MM.1S (cell line): ENCODE results near the gene PTPRO.

ENCODE experiments used
- DNase-seq: peaks from one replicate; pipeline ENCODE4 v3.0.0-alpha.2; 2015
- H2AFZ ChIP-seq: fragments of 300-600 bp; sonication (generic); 2 replicates; pipeline ENCODE4 v1.6.0; 2016; ENCODE audit warnings: antibody characterized with exemption, low read length
- H3F3A ChIP-seq: fragments of 300-600 bp; sonication (generic); 2 replicates; pipeline ENCODE4 v1.6.1; 2016; ENCODE audit warnings: mild to moderate bottlenecking, antibody characterized with exemption, low read length, moderate library complexity, mixed read lengths; ENCODE audit not compliant: insufficient read depth
- H3K27ac ChIP-seq: fragments of 300-600 bp; sonication (generic); 2 replicates; pipeline ENCODE4 v1.5.1; 2016; ENCODE audit warnings: mild to moderate bottlenecking, low read length
- H3K27me3 ChIP-seq: fragments of 300-600 bp; sonication (generic); replicated peaks from 2 replicates; pipeline ENCODE4 v1.6.0; 2016; ENCODE audit warnings: low read length; ENCODE audit not compliant: insufficient read depth
- H3K36me3 ChIP-seq: fragments of 300-600 bp; sonication (generic); replicated peaks from 2 replicates; pipeline ENCODE4 v1.6.1; 2016; ENCODE audit warnings: mild to moderate bottlenecking, low read length, mixed read lengths; ENCODE audit not compliant: insufficient read depth
- H3K4me1 ChIP-seq: fragments of 300-600 bp; sonication (generic); 2 replicates; pipeline ENCODE4 v1.6.1; 2016; ENCODE audit warnings: low read length, mixed read lengths
- H3K4me2 ChIP-seq: fragments of 300-600 bp; sonication (generic); 2 replicates; pipeline ENCODE4 v1.6.0; 2016; ENCODE audit warnings: low read depth, low read length
- H3K4me3 ChIP-seq: fragments of 300-600 bp; sonication (generic); 2 replicates; pipeline ENCODE4 v1.5.1; 2016; ENCODE audit warnings: low read length, mixed read lengths
- H3K79me2 ChIP-seq: fragments of 300-600 bp; sonication (generic); 2 replicates; pipeline ENCODE4 v1.6.1; 2016; ENCODE audit warnings: mixed run types, low read length, mixed read lengths
- H3K9ac ChIP-seq: fragments of 300-600 bp; sonication (generic); 2 replicates; pipeline ENCODE4 v1.6.1; 2016; ENCODE audit warnings: low read length, mixed read lengths
- H3K9me2 ChIP-seq: fragments of 300-600 bp; sonication (generic); replicated peaks from 2 replicates; pipeline ENCODE4 v1.6.1; 2016; ENCODE audit warnings: mild to moderate bottlenecking, low read length, mixed read lengths; ENCODE audit not compliant: insufficient read depth
- H3K9me3 ChIP-seq: fragments of 300-600 bp; sonication (generic); replicated peaks from 2 replicates; pipeline ENCODE4 v1.6.1; 2016; ENCODE audit warnings: mild to moderate bottlenecking, low read length, mixed read lengths; ENCODE audit not compliant: insufficient read depth
- H4K20me1 ChIP-seq: fragments of 300-600 bp; sonication (generic); 2 replicates; pipeline ENCODE4 v1.6.1; 2016; ENCODE audit warnings: mild to moderate bottlenecking, low read length, moderate library complexity, mixed read lengths; ENCODE audit not compliant: insufficient read depth
- EZH2 ChIP-seq: fragments of 300-600 bp; sonication (generic); optimal IDR thresholded peaks from 2 replicates; pipeline ENCODE3; 2017; ENCODE audit warnings: low read depth, mild to moderate bottlenecking, antibody characterized with exemption, low read length, mixed read lengths
- EZH2phosphoT487 ChIP-seq: fragments of 300-600 bp; sonication (generic); IDR thresholded peaks from 2 replicates; pipeline ENCODE4 v1.6.1; 2018; ENCODE audit warnings: antibody characterized with exemption, low read length
- TF ChIP-seq, protein P1 (sequence below): fragments of 300-600 bp; sonication (generic); IDR thresholded peaks from 2 replicates; pipeline ENCODE4 v1.5.1; 2016; ENCODE audit warnings: antibody characterized with exemption, low read length, mixed read lengths

PTPRO gene

GRCh38 chr12:15550793-15551192, 228.5 kb downstream of the PTPRO start:
- H3K27me3 ChIP-seq, result no peaks in the 10 kb centered on the region
- peaks cover 14% of the 10 kb centered on the region for H3F3A ChIP-seq
- no peaks in the 10 kb centered on the region for H3K9me2 ChIP-seq
- no peaks in the 10 kb centered on the region for H4K20me1 ChIP-seq
- no peak overlapping the region for H3K4me2 ChIP-seq
- no peaks in the 10 kb centered on the region for H3K36me3 ChIP-seq
- H2AFZ ChIP-seq, result no peak overlapping the region
- no peak overlapping the region for H3K9ac ChIP-seq
- H3K79me2 ChIP-seq, result no peaks in the 10 kb centered on the region
- H3K9me3 ChIP-seq, result no peaks in the 10 kb centered on the region
- peak; percentile 36 for DNase-seq
- TF ChIP-seq EZH2, result no peak
- no peak for TF ChIP-seq EZH2phosphoT487
- TF ChIP-seq, protein P1, sequence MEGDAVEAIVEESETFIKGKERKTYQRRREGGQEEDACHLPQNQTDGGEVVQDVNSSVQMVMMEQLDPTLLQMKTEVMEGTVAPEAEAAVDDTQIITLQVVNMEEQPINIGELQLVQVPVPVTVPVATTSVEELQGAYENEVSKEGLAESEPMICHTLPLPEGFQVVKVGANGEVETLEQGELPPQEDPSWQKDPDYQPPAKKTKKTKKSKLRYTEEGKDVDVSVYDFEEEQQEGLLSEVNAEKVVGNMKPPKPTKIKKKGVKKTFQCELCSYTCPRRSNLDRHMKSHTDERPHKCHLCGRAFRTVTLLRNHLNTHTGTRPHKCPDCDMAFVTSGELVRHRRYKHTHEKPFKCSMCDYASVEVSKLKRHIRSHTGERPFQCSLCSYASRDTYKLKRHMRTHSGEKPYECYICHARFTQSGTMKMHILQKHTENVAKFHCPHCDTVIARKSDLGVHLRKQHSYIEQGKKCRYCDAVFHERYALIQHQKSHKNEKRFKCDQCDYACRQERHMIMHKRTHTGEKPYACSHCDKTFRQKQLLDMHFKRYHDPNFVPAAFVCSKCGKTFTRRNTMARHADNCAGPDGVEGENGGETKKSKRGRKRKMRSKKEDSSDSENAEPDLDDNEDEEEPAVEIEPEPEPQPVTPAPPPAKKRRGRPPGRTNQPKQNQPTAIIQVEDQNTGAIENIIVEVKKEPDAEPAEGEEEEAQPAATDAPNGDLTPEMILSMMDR, result no peak
- no peak overlapping the region for H3K4me3 ChIP-seq
- H3K4me1 ChIP-seq, result peaks cover 19% of the 10 kb centered on the region; the same call in 1 of the 2 replicates
- no peak overlapping the region for H3K27ac ChIP-seq

GRCh38 chr12:15555446-15555845, 233.1 kb downstream of the PTPRO start:
- Histone ChIP-seq H3K27ac (no peak overlapping the region), H3K36me3 (no peaks in the 10 kb centered on the region), H3F3A (no peaks in the 10 kb centered on the region), H3K9me3 (no peaks in the 10 kb centered on the region), H3K4me1 (no peaks in the 10 kb centered on the region), H4K20me1 (no peaks in the 10 kb centered on the region), H3K4me2 (no peak overlapping the region), H3K4me3 (no peak overlapping the region), H3K9ac (no peak overlapping the region), H3K79me2 (no peaks in the 10 kb centered on the region), H2AFZ (no peak overlapping the region), H3K9me2 (no peaks in the 10 kb centered on the region), H3K27me3 (no peaks in the 10 kb centered on the region)
- TF ChIP-seq, protein P1, result no peak
- TF ChIP-seq EZH2 (no peak), EZH2phosphoT487 (no peak)
- DNase-seq, result no peak

- Histone ChIP-seq H3K9me2 (no peaks in the 10 kb centered on the region), H4K20me1 (no peaks in the 10 kb centered on the region), H2AFZ (no peak overlapping the region), H3F3A (no peaks in the 10 kb centered on the region), H3K79me2 (no peaks in the 10 kb centered on the region), H3K4me2 (no peak overlapping the region), H3K27ac (no peak overlapping the region), H3K4me3 (no peak overlapping the region), H3K36me3 (no peaks in the 10 kb centered on the region), H3K9me3 (no peaks in the 10 kb centered on the region), H3K9ac (no peak overlapping the region), H3K4me1 (no peaks in the 10 kb centered on the region), H3K27me3 (no peaks in the 10 kb centered on the region)
- no peak for DNase-seq
- TF ChIP-seq, protein P1, result no peak
- no peak for TF ChIP-seq EZH2phosphoT487
- TF ChIP-seq EZH2, result no peak
Measured at GRCh38 chr12:15556411-15557102, 234.2 kb downstream of the PTPRO start.
